Measurements from ENCODE around the gene RBBP6. TPM values are rescaled to one million over a fixed set of nuclear protein-coding genes. Genes with fewer than 3 reads are reported as not detected.
A peak's percentile ranks its signal among the peaks of the same experiment; 100 is the strongest.
"Not testable (repeated sequence)": the region's sequence is repeated elsewhere in the genome, so short reads cannot be mapped to it uniquely, and the experiment has no call there.

Gene RBBP6, protein sequence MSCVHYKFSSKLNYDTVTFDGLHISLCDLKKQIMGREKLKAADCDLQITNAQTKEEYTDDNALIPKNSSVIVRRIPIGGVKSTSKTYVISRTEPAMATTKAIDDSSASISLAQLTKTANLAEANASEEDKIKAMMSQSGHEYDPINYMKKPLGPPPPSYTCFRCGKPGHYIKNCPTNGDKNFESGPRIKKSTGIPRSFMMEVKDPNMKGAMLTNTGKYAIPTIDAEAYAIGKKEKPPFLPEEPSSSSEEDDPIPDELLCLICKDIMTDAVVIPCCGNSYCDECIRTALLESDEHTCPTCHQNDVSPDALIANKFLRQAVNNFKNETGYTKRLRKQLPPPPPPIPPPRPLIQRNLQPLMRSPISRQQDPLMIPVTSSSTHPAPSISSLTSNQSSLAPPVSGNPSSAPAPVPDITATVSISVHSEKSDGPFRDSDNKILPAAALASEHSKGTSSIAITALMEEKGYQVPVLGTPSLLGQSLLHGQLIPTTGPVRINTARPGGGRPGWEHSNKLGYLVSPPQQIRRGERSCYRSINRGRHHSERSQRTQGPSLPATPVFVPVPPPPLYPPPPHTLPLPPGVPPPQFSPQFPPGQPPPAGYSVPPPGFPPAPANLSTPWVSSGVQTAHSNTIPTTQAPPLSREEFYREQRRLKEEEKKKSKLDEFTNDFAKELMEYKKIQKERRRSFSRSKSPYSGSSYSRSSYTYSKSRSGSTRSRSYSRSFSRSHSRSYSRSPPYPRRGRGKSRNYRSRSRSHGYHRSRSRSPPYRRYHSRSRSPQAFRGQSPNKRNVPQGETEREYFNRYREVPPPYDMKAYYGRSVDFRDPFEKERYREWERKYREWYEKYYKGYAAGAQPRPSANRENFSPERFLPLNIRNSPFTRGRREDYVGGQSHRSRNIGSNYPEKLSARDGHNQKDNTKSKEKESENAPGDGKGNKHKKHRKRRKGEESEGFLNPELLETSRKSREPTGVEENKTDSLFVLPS (N-terminal part only)
- polyA plus RNA-seq (2012; ENCODE audit: missing spikeins): 43.9 TPM

DNA sequence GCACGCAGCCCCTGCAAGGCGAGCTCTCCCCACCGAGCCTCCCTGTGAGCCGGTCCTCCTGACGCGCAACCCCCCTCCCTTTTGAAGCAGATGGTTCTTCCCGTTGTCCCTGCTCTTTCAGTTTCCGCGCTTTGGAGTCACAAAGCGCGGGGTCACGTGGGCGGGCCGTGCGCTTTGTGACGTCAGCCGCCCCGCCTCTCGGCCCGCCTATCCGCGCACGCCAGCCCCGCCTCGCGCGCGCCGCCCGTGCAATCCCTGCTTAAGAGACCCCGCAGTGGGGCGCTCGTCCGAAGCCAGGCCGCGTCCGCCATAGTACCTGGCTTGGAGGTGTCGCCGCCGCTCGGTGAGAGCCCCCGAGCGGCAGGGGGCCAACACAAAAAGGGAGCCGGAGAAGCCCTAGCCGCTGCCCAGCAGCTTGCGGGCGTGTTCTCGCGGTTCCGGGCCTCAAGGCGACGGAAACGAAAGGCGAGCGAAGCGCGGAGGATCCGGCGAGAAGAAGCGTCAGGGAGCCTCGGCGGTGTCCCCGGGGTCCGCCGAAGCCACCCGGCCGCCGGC lies at the start of gene RBBP6:
TSS of gene RBBP6 (plus strand) at position 272 of the 555 bp plus-strand sequence. CDS start 1,061 bp downstream, outside the sequence.
- TF ChIP-seq TAF1 (IDR thresholded peaks at IDR 0.05; ENCODE audit: borderline replicate concordance, low read depth, low read length) (peak; percentile 93), POLR2AphosphoS5 (IDR thresholded peaks at IDR 0.05; ENCODE audit: low read depth, low read length) (peak; percentile 91), POLR2A (IDR thresholded peaks at IDR 0.05; ENCODE audit: low read depth, low read length) (peak; percentile 93)
- DNase-seq (ENCODE audit: insufficient read length) (peak; percentile 62), FAIRE-seq (peak; percentile 95)

- DNase-seq (ENCODE audit: insufficient read length) (no peak), FAIRE-seq (no peak)
- TF ChIP-seq POLR2AphosphoS5 (IDR thresholded peaks at IDR 0.05; ENCODE audit: low read depth, low read length) (no peak), POLR2A (IDR thresholded peaks at IDR 0.05; ENCODE audit: low read depth, low read length) (no peak), TAF1 (IDR thresholded peaks at IDR 0.05; ENCODE audit: borderline replicate concordance, low read depth, low read length) (no peak)
Observed at GRCh38 chr16:24490866-24491265, 48.5 kb upstream of the RBBP6 start.

GRCh38 chr16:24491731-24492130 lies 47.6 kb upstream of the RBBP6 start:
- TF ChIP-seq TAF1 (IDR thresholded peaks at IDR 0.05; ENCODE audit: borderline replicate concordance, low read depth, low read length) (no peak), POLR2A (IDR thresholded peaks at IDR 0.05; ENCODE audit: low read depth, low read length) (no peak), POLR2AphosphoS5 (IDR thresholded peaks at IDR 0.05; ENCODE audit: low read depth, low read length) (no peak)
- FAIRE-seq (no peak), DNase-seq (ENCODE audit: insufficient read length) (no peak)

DNA sequence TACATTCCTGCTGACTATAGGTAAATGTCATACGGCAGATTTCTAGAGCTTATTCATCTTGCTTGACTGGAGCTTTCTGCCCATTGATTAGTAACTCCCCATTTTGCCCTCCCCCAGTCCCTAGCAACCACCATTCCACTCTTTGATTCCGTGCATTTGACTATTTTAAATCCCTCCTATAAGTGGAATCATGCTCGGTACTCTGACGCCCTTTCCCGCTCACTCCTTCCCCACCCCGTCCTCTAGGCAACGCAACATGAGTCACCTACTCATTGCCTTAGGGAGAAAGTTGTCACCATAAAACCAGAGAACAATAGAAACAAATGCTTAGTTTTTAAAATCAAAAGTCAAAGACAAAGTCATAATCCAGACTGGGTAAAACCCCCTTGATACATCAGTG lies 45.5 kb upstream of the RBBP6 start:
- no peak for DNase-seq (ENCODE audit: insufficient read length)
- no peak for TF ChIP-seq POLR2A (IDR thresholded peaks at IDR 0.05; ENCODE audit: low read depth, low read length)
- TF ChIP-seq TAF1 (IDR thresholded peaks at IDR 0.05; ENCODE audit: borderline replicate concordance, low read depth, low read length): no peak
- TF ChIP-seq POLR2AphosphoS5 (IDR thresholded peaks at IDR 0.05; ENCODE audit: low read depth, low read length): no peak
- FAIRE-seq: no peak

GRCh38 chr16:24495207-24495606 lies 44.2 kb upstream of the RBBP6 start:
- not testable (repeated sequence) for DNase-seq (ENCODE audit: insufficient read length); FAIRE-seq

GRCh38 chr16:24497440-24497839 lies 41.9 kb upstream of the RBBP6 start:
- TF ChIP-seq POLR2A (IDR thresholded peaks at IDR 0.05; ENCODE audit: low read depth, low read length): no peak
- TF ChIP-seq TAF1 (IDR thresholded peaks at IDR 0.05; ENCODE audit: borderline replicate concordance, low read depth, low read length): no peak
- TF ChIP-seq POLR2AphosphoS5 (IDR thresholded peaks at IDR 0.05; ENCODE audit: low read depth, low read length): no peak
- FAIRE-seq (no peak), DNase-seq (ENCODE audit: insufficient read length) (no peak)

- DNase-seq (ENCODE audit: insufficient read length) (no peak), FAIRE-seq (no peak)
- no peak for TF ChIP-seq POLR2A (IDR thresholded peaks at IDR 0.05; ENCODE audit: low read depth, low read length)
- TF ChIP-seq POLR2AphosphoS5 (IDR thresholded peaks at IDR 0.05; ENCODE audit: low read depth, low read length): no peak
- TF ChIP-seq TAF1 (IDR thresholded peaks at IDR 0.05; ENCODE audit: borderline replicate concordance, low read depth, low read length): no peak
Observed at GRCh38 chr16:24499193-24499814, 40.1 kb upstream of the RBBP6 start.

- DNase-seq (ENCODE audit: insufficient read length) (peak; percentile 30), FAIRE-seq (no peak)
- TF ChIP-seq TAF1 (IDR thresholded peaks at IDR 0.05; ENCODE audit: borderline replicate concordance, low read depth, low read length): no peak
- TF ChIP-seq POLR2A (IDR thresholded peaks at IDR 0.05; ENCODE audit: low read depth, low read length): no peak
- no peak for TF ChIP-seq POLR2AphosphoS5 (IDR thresholded peaks at IDR 0.05; ENCODE audit: low read depth, low read length)
Observed at GRCh38 chr16:24504472-24505345, 34.7 kb upstream of the RBBP6 start.

DNA sequence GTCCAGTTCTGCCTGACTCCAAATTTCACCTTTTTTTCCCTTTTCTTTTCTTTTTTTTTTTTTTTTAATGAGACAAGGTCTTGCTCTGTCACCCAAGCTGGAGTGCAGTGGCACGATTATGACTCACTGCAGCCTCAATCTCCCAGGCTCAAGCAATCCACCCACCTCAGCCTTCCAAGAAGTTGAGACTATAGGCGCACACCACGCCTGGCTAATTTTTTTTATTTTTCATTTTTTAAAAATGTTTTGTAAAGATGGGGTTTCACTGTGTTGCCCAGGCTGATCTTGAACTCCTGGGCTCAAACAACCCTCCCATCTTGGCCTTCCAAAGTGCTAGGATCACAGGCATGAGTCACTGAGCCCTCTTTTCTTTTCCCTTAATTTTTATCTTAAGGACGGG lies 33.4 kb upstream of the RBBP6 start:
- no peak for TF ChIP-seq TAF1 (IDR thresholded peaks at IDR 0.05; ENCODE audit: borderline replicate concordance, low read depth, low read length)
- DNase-seq (ENCODE audit: insufficient read length) (no peak), FAIRE-seq (no peak)

DNA sequence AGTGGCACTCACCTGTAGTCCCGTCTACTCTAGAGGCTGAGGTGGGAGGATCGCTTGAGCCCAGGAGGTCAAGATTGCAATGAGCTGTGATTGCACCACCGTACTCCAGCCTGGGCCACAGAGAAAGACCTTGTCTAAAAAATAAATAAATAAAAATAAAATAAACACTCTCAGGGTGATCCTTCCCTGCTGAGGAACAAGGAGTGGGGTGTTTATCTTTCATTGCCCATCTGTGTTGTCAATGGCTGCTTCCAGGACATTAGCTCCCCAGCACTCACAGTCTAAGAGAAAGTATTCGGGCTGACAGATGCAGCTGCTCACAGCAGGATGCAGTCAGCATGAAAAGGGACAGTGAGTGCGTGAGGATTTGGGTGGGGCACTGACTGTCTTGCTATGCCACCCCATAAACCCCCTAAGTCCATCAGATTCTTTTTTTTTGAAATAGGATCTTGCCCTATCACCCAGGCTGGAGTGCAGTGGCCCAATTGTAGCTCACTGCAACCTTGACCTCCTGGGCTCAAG lies 31.3 kb upstream of the RBBP6 start:
- DNase-seq (ENCODE audit: insufficient read length): no peak
- no peak for TF ChIP-seq TAF1 (IDR thresholded peaks at IDR 0.05; ENCODE audit: borderline replicate concordance, low read depth, low read length)
- no peak for TF ChIP-seq POLR2A (IDR thresholded peaks at IDR 0.05; ENCODE audit: low read depth, low read length)
- TF ChIP-seq POLR2AphosphoS5 (IDR thresholded peaks at IDR 0.05; ENCODE audit: low read depth, low read length): no peak
- no peak for FAIRE-seq
